ENCODE results near the gene B4GALT1.

- TF ChIP-seq SP1 (IDR thresholded peaks at IDR 0.05) (no peak), TARDBP (IDR thresholded peaks at IDR 0.05) (no peak), FOXK2 (IDR thresholded peaks at IDR 0.05) (no peak), PKNOX1 (IDR thresholded peaks at IDR 0.05) (no peak), HDGF (IDR thresholded peaks at IDR 0.05; ENCODE audit: borderline replicate concordance) (no peak), BHLHE40 (IDR thresholded peaks at IDR 0.05; ENCODE audit: borderline replicate concordance) (no peak), L3MBTL2 (conservative IDR thresholded peaks at IDR 0.05) (no peak), FOXM1 (IDR thresholded peaks at IDR 0.05; ENCODE audit: borderline replicate concordance) (no peak), LEF1 (IDR thresholded peaks at IDR 0.05; ENCODE audit: borderline replicate concordance) (no peak), SUZ12 (IDR thresholded peaks at IDR 0.05) (no peak), ARNT (IDR thresholded peaks at IDR 0.05) (no peak), FOXA1 (IDR thresholded peaks at IDR 0.05) (no peak), NFRKB (IDR thresholded peaks at IDR 0.05) (no peak), ELF4 (IDR thresholded peaks at IDR 0.05) (no peak)
Observed at GRCh38 chr9:33172256-33173238, 5.4 kb upstream of the B4GALT1 start.

Data from HEK293T (cell line).